ENCODE results near the gene WFDC13. TPM values are rescaled to one million over a fixed set of nuclear protein-coding genes. Genes with fewer than 3 reads are reported as not detected.

WFDC13 gene
- total RNA-seq, 1 experiment from 2014 or later = not detected

GRCh38 chr20:45672765-45673164, 29.1 kb upstream of the WFDC13 start:
- no peaks in the 10 kb centered on the region for H3K9me3 ChIP-seq (ENCODE audit: control insufficient read depth, low read depth, low read length)
- peaks cover 0 to 2% of the 10 kb centered on the region in 2 experiments; a peak in 1 of 4 replicates for H3K4me1 Mint-ChIP-seq

More at GRCh38 chr20:45672765-45673164, 29.1 kb upstream of the WFDC13 start:
- Histone ChIP-seq H3K4me2 (ENCODE audit: insufficient read depth, insufficient read length, low read length) (no peak overlapping the region), H3K14ac (ENCODE audit: insufficient read depth, low read length) (no peak overlapping the region), H3K79me2 (ENCODE audit: insufficient read depth, low read length) (no peaks in the 10 kb centered on the region), H4K91ac (ENCODE audit: insufficient read length, low read depth, low read length) (no peak overlapping the region), H2AFZ (ENCODE audit: low read length) (no peak overlapping the region), H3K23me2 (ENCODE audit: insufficient read length, low read depth, low read length, poor library complexity, severe bottlenecking) (no peaks in the 10 kb centered on the region), H3K27ac (ENCODE audit: insufficient read length, low read depth, low read length) (no peak overlapping the region), H3K18ac (ENCODE audit: insufficient read length, low read depth, low read length) (no peak overlapping the region), H3T11ph (ENCODE audit: low read length) (no peak overlapping the region), H2BK12ac (ENCODE audit: insufficient read length, low read depth, low read length) (no peak overlapping the region), H2BK20ac (ENCODE audit: low read depth, low read length, poor library complexity, severe bottlenecking) (no peak overlapping the region), H2AK5ac (ENCODE audit: insufficient read length, low read length) (no peak overlapping the region), H3K23ac (ENCODE audit: insufficient read length, low read depth, low read length) (no peak overlapping the region), H2BK15ac (ENCODE audit: low read depth, low read length) (no peak overlapping the region), H3K9ac (ENCODE audit: extremely low read depth, insufficient read length, low read length) (no peak overlapping the region), H3K56ac (ENCODE audit: insufficient read length, low read depth, low read length) (no peak overlapping the region), H3K27me3 (ENCODE audit: insufficient read depth, low read length) (no peaks in the 10 kb centered on the region), H4K8ac (replicated peaks; ENCODE audit: insufficient read length, low read depth, low read length) (no peak overlapping the region), H4K20me1 (ENCODE audit: control insufficient read depth, insufficient read depth, insufficient read length) (no peaks in the 10 kb centered on the region), H2BK120ac (ENCODE audit: low read depth, low read length, poor library complexity, severe bottlenecking) (no peak overlapping the region), H3K4ac (ENCODE audit: low read depth, low read length) (no peak overlapping the region), H2BK5ac (ENCODE audit: insufficient read length, low read length) (no peak overlapping the region), H3K79me1 (ENCODE audit: insufficient read depth, low read depth, low read length, poor library complexity, severe bottlenecking) (no peaks in the 10 kb centered on the region), H4K5ac (ENCODE audit: insufficient read length, low read depth, low read length) (no peak overlapping the region), H3K4me1 (ENCODE audit: insufficient read depth, low read length) (peaks cover 3% of the 10 kb centered on the region; the same call in 1 of the 2 replicates)
- Mint-ChIP-seq H3K27ac (no peak overlapping the region), H3K4me3 (no peak overlapping the region), H3K36me3 (ENCODE audit: insufficient read depth in 1 of 3, low read depth in 3 of 3) (peaks cover 0 to 1% (median 0%) of the 10 kb centered on the region in 3 experiments; a peak in 2 of 7 replicates), H3K27me3 (ENCODE audit: low read depth) (no peaks in the 10 kb centered on the region; the same call in 1 of the 2 replicates), H3K9me3 (peaks cover 8% of the 10 kb centered on the region in 2 experiments; a peak in 4 of 5 replicates)
- no peak for TF ChIP-seq CTCF (conservative IDR thresholded peaks at IDR 0.05)
- DNase-seq = no peak

Data from H9 (cell line).